22Rv1 (cell line): ENCODE data around the gene SEPTIN3.

ENCODE experiments used
- ZFX ChIP-seq: fragments of 450-650 bp; IDR thresholded peaks from 2 replicates; pipeline ENCODE4 v1.6.1; 2017; ENCODE audit warnings: antibody characterized with exemption, borderline replicate concordance
- TF ChIP-seq, protein P1 (sequence below): fragments of 450-650 bp; IDR thresholded peaks from 2 replicates; pipeline ENCODE4 v1.5.1; 2017; ENCODE audit warnings: mild to moderate bottlenecking

DNA sequence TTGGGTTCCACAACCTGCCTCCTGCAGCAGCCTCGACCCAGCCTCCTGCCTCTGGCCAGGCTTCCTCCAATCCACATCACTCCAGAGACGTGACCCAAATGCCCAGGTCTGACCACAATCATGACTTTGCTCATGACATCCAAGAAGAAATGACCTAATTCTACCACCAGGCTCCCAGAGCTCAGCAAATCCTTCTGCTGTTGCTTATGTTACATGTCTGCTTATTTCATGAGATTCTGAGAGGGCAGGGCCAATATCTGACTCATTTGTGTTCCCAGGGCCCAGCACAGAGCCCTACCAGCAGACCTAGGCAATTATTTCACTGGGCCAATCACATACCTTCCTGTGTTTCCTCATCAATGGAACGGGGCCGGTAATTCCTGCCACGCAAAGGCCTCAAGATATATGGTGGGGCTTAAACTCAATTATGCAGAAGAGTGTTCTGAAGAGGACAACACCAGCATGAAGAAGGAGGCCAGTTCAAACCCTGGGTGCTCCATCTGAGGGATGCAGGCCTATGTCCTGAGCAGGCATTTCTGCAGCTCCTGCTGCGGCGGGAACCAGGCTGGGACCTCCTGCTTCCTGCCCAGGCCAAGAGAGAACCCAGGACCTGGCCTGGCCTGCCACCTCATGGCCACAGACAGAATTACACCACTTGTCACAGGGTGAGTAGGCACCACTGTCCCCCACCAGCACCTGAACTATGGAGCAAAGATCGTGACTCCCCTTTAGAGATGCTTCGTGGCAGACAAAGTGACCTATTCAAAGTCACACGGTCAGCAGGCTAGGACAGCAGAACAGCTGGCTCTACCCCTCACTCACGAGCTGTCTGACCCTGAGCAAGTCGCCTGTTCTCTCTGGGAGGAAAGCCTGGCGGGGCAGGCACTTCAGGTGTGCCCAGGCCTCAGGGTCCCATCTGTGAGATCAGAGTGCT is 28.1 kb upstream of the SEPTIN3 start:
- TF ChIP-seq, protein P1, sequence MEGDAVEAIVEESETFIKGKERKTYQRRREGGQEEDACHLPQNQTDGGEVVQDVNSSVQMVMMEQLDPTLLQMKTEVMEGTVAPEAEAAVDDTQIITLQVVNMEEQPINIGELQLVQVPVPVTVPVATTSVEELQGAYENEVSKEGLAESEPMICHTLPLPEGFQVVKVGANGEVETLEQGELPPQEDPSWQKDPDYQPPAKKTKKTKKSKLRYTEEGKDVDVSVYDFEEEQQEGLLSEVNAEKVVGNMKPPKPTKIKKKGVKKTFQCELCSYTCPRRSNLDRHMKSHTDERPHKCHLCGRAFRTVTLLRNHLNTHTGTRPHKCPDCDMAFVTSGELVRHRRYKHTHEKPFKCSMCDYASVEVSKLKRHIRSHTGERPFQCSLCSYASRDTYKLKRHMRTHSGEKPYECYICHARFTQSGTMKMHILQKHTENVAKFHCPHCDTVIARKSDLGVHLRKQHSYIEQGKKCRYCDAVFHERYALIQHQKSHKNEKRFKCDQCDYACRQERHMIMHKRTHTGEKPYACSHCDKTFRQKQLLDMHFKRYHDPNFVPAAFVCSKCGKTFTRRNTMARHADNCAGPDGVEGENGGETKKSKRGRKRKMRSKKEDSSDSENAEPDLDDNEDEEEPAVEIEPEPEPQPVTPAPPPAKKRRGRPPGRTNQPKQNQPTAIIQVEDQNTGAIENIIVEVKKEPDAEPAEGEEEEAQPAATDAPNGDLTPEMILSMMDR, result peak; percentile 87
- no peak for TF ChIP-seq ZFX
